HG03196 (cell line): ENCODE measurements around the gene FFAR1.

ENCODE experiments used
- ATAC-seq: cut with Tn5 transposase; IDR thresholded peaks from one replicate; pipeline ENCODE4 v1.9.1; 2021; ENCODE audit not compliant: unreplicated experiment

Gene FFAR1

DNA sequence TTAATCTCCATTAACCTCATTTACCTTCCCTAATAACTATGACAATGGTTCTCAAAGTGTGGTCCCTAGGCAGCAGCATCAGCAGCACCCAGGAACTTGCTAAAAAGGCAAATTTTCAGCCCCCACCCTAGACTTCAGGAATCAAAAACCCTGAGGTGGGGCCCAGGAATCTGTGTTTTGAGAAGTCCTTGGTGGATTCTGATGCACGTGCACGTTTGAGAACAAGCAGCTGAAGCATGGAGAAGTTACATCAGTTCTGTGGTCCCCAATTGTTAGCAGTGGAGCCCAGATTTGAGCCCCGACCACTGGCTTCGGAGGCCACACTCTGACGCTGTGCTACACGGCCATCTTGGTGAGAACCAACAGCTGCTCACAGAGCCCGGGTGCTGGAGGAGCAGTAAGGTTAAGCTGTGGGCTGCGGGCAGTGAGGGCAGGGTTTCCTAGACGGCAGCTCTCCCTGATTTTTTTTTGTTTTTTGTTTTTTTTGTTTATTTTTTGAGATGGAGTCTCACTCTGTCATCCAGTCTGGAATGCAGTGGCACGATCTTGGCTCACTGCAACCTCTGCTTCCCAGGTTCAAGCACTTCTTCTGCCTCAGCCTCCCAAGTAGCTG, 32.7 kb upstream of the FFAR1 start:
- ATAC-seq = no peak

DNA sequence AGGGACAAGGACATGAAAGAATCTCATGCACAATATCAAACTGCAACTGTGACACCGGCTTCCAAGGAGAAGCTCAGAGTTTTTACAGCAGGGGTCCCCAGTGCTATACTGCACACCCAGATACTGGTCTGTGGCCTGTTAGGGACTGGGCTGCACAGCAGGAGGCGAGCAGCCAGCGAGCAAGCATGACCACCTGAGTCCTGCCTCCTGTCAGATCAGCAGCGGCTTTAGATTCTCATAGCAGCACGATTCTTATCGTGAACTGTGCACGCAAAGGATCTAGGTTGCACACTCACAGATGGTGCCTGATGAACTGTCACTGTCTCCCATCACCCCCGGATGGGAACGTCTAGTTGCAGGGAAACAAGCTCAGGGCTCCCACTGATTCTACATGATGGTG, 31.8 kb upstream of the FFAR1 start:
- no peak for ATAC-seq

- no peak for ATAC-seq
Observed at GRCh38 chr19:35316560-35316959, 31.1 kb upstream of the FFAR1 start.

GRCh38 chr19:35317464-35318043, 30.1 kb upstream of the FFAR1 start:
- no peak for ATAC-seq

DNA sequence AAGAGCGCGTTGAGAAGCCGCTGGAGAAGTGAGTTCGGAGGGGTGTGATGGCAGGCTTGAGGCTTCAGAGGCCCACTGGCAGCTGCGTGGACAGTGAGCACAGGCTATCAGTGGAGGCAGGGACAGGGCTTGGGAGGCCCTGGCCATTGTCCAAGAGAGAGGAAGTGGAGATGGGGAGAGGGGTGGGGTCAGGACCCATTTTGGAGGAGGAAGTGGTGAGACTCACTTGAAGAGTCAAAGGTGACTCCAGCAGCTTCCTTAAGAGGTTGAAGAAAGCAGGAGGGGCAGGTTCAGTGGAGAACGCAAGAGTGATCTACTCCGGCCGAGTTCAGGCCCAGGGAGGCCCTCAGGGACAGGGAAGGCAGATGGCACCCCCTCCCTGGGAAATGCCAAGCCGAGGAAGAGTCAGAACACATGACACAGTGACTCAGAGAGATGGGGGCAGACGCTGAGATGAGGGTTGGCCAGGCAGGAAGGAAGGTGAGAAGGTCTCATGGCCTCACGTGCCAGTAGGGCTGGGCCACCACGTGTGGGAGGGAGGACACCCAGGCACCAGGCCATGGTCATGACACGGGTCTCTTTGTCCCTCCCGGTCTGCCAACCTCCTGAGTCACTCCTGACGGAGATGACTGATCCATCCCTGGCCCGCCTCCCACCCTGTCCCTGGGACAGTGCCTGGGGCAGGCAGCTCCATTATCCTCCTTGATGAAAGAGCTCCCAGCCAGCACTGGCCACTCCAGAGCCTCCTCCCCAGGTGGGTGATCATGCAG, 28.8 kb upstream of the FFAR1 start:
- no peak for ATAC-seq

GRCh38 chr19:35320065-35320713, 27.5 kb upstream of the FFAR1 start:
- ATAC-seq = no peak

GRCh38 chr19:35321291-35321690, 26.4 kb upstream of the FFAR1 start:
- ATAC-seq = no peak

DNA sequence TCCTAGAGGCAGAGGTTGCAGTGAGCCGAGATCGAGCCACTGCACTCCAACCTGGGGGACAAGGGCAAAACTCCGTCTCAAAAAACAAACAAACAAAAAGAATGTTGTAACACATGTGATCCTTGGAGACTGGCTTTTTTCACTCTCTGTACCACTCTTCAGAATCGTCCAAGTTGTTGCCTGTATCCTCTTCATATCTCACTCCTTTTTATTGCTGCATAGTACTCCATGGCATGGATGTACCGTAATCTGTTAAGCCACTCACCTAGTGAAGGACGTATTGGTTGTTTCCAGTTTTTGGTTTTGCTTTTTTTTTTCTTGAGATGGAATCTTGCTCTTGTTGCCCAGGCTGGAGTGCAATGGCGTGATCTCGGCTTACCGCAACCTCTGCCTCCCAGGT, 25.7 kb upstream of the FFAR1 start:
- no peak for ATAC-seq

DNA sequence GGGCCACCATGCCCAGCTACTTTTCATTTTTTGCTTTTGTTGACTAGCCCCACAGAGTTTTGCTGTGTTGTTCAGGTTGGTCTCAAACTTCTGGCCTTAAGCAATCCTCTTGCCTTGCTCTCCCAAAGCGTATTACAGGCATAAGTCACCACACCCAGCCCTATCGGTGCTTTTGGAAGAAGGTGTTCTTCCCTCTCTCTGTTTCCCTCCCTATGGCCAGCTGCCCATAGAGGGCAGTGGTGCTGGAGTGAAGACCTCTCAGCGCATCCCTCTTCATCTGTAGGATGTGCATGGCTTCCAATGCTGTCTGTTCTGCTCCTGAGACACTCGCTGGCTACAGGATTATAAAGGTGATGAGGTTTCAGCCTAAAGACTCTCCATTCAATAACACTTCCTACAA, 20.1 kb upstream of the FFAR1 start:
- ATAC-seq = no peak

GRCh38 chr19:35328851-35329285, 18.8 kb upstream of the FFAR1 start, which contains the start of gene CD22:
Gene CD22, plus strand, starts transcription at chr19:35329187. Its CDS starts 2,854 bp downstream, at chr19:35332041.
- ATAC-seq = no peak

- no peak for ATAC-seq
Observed at GRCh38 chr19:35329323-35329722, 18.4 kb upstream of the FFAR1 start.

- peak; percentile 50 for ATAC-seq
Observed at GRCh38 chr19:35330475-35330874, 17.2 kb upstream of the FFAR1 start.

- no peak for ATAC-seq
Observed at GRCh38 chr19:35331551-35332214, 16.0 kb upstream of the FFAR1 start.

DNA sequence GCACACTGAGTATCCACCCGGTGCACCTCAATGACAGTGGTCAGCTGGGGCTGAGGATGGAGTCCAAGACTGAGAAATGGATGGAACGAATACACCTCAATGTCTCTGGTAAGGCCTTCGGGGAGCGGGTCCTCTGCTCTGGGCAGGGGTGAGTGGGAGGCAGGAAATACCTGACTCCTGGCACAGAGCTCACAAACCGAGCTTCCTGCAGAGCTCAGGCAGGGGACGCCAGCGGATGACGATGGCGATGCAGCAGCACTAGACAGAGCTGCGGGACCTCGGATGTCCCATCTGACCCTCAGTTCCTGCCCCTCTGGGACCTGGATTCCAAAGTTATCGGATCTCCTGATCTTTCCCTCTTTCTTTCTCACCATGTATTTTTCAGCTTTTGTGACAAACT, 14.9 kb upstream of the FFAR1 start:
- ATAC-seq = no peak

- no peak for ATAC-seq
Observed at GRCh38 chr19:35334144-35334753, 13.5 kb upstream of the FFAR1 start.

GRCh38 chr19:35336166-35336955, 11.3 kb upstream of the FFAR1 start:
- no peak for ATAC-seq

DNA sequence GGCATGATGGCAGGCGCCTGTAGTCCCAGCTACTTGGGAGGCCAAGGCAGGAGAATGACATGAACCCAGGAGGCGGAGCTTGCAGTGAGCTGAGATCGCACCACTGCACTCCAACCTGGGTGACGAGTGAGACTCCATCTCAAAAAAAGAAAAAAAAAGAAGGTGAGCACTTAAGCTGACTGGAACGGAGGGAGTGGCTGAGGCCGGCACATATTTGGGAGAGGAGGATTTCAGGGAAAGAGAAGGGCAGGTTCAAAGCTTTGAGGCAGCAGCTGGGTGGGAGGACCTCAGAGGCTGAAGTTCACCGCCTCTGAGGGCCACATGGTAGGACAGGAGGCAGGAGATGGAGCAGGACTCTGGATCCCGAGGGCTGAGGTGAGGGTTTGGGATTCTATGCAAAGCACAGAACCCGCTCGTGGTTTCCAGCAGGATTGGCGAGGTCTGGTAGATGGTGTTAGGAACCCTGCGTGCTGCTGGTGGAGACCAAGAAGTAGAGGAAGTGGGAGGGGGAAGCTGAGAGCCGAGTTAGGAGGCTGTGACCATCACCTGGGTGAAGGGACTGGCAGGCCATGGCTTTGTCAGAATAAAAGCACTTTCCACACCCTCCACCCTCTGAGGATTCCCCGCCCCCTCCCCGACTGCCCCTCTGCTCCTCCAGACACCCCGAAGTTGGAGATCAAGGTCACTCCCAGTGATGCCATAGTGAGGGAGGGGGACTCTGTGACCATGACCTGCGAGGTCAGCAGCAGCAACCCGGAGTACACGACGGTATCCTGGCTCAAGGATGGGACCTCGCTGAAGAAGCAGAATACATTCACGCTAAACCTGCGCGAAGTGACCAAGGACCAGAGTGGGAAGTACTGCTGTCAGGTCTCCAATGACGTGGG, 10.4 kb upstream of the FFAR1 start:
- no peak for ATAC-seq

GRCh38 chr19:35337984-35338296, 9.8 kb upstream of the FFAR1 start:
- no peak for ATAC-seq

DNA sequence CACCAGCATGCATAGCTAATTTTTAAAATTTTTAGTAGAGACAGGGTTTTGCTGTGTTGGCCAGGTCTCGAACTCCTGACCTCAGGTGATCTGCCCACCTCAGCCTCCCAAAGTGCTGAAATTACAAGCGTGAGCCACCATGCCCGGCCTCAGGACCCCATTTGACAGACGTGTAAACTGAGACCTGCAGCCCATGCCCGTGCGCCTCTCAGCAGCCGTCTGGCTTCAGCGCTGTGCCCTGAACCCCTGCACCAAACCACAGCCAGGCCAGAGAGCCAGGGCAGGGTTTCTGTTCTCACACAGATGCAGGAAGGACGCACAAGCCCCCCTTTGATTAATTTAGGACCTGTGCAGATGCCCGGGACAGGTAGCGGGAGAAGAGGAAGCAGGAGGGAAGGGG, 7.3 kb upstream of the FFAR1 start:
- no peak for ATAC-seq
